GM12878 (cell line): ENCODE data around the gene C19orf44. TPM values are rescaled to one million over a fixed set of nuclear protein-coding genes. Genes with fewer than 3 reads are reported as not detected.

Experiments used
- ATAC-seq: fragments of 200-7000 bp; cut with Tn5 transposase; 3 replicates; pipeline ENCODE4 v1.9.1; 2020; ENCODE audit warnings: mild to moderate bottlenecking, moderate library complexity
- BruUV-seq: library from RNA; stranded (reverse); fragments of 400-500 nt; replicated peaks from 2 replicates; lab custom pipeline; 2021; lab: Mats Ljungman, UMichigan
- CTCF ChIA-PET: fragments of 300-600 bp; sonication (Branson Sonifier 250); formaldehyde crosslinking; extraction: SDS; loops from one replicate; lab custom pipeline; 2021; ENCODE audit warnings: inconsistent platforms; lab: Yijun Ruan, JAX
- POLR2A ChIA-PET: fragments of 350-600 bp; formaldehyde crosslinking; extraction: SDS; loops from one replicate; lab custom pipeline; 2021; ENCODE audit warnings: inconsistent platforms; lab: Charles Lee
- RAD21 ChIA-PET: fragments of 300-600 bp; sonication (Branson Sonifier 250); formaldehyde crosslinking; loops from one replicate; lab custom pipeline; 2023; ENCODE audit warnings: antibody characterized with exemption; ENCODE audit not compliant: unreplicated experiment; lab: Charles Lee
- SMC1A ChIA-PET: fragments of 300-600 bp; sonication (Branson Sonifier 250); formaldehyde crosslinking; loops from one replicate; lab custom pipeline; 2023; ENCODE audit not compliant: unreplicated experiment, uncharacterized antibody; lab: Charles Lee
- DNase-seq: peaks from one replicate; pipeline ENCODE4 v3.0.0-alpha.2; 2011; ENCODE audit warnings: low read depth, low spot score
- FAIRE-seq: peaks from 3 replicates; lab custom pipeline; 2011; peaks lifted over from hg19 to GRCh38; lab: Jason Lieb, UNC
- H2AFZ ChIP-seq: 2 replicates; pipeline ENCODE4 v1.6.0; 2011; ENCODE audit warnings: low read depth, low read length, control low read depth; ENCODE audit not compliant: control insufficient read depth
- H3K27ac ChIP-seq: 2 replicates; pipeline ENCODE4 v1.5.1; 2011; ENCODE audit warnings: control low read depth; ENCODE audit not compliant: control insufficient read depth, insufficient read depth
- H3K27me3 ChIP-seq, 2 experiments: replicated peaks in 1 of 2; 2 replicates each; pipeline versions ENCODE4 v1.6.0 to v1.6.1; 2011; ENCODE audit warnings: low read length in 1 of 2; ENCODE audit not compliant: control insufficient read depth in 2 of 2, insufficient read depth in 2 of 2
- H3K36me3 ChIP-seq, 2 experiments: 2 replicates each; pipeline ENCODE4 v1.5.1; 2011; ENCODE audit warnings: low read length in 1 of 2; ENCODE audit not compliant: control insufficient read depth in 2 of 2, insufficient read depth in 2 of 2
- H3K4me1 ChIP-seq: 2 replicates; pipeline ENCODE4 v1.6.1; 2011; ENCODE audit warnings: mild to moderate bottlenecking, low read length, moderate library complexity, mixed read lengths; ENCODE audit not compliant: control insufficient read depth, insufficient read depth
- H3K4me2 ChIP-seq: 2 replicates; pipeline ENCODE4 v1.6.0; 2011; ENCODE audit warnings: control low read depth; ENCODE audit not compliant: control insufficient read depth, insufficient read depth
- H3K4me3 ChIP-seq: fragments of 200-600 bp; sonication (generic); 2 replicates; pipeline ENCODE4 v1.5.1; 2016
- H3K79me2 ChIP-seq: 2 replicates; pipeline ENCODE4 v1.6.0; 2011; ENCODE audit warnings: low read length; ENCODE audit not compliant: control insufficient read depth, insufficient read depth
- H3K9ac ChIP-seq: 2 replicates; pipeline ENCODE4 v1.8.0; 2011; ENCODE audit warnings: low read length, control low read depth, mixed read lengths; ENCODE audit not compliant: control insufficient read depth, insufficient read depth
- H3K9me3 ChIP-seq: replicated peaks from 3 replicates; pipeline ENCODE4 v1.5.1; 2011; ENCODE audit warnings: mild to moderate bottlenecking, low read length; ENCODE audit not compliant: control insufficient read depth, insufficient read depth
- H4K20me1 ChIP-seq: 2 replicates; pipeline ENCODE4 v1.6.0; 2011; ENCODE audit not compliant: control insufficient read depth, insufficient read depth
- ASH2L ChIP-seq: fragments of 300-600, 200-600 bp; sonication (generic); IDR thresholded peaks from 2 replicates; pipeline ENCODE4 v1.6.1; 2017; ENCODE audit warnings: low read depth, mild to moderate bottlenecking, borderline replicate concordance
- EGR1 ChIP-seq, 2 experiments: IDR thresholded peaks; 1 replicate in 1 of 2; 2 replicates in 1 of 2; pipeline ENCODE4 v1.6.1; 2011 to 2012; ENCODE audit warnings: low read depth in 2 of 2, low read length in 2 of 2, borderline replicate concordance in 1 of 2, mild to moderate bottlenecking in 1 of 2, moderate library complexity in 1 of 2
- HDAC6 ChIP-seq: fragments of 200-600 bp; sonication (generic); IDR thresholded peaks from one replicate; pipeline ENCODE4 v1.8.0; 2017; ENCODE audit warnings: antibody characterized with exemption; ENCODE audit not compliant: unreplicated experiment
- IRF5 ChIP-seq: fragments of 450-650 bp; IDR thresholded peaks from 2 replicates; pipeline ENCODE4 v1.6.1; 2017; ENCODE audit warnings: borderline replicate concordance
- MYB ChIP-seq: fragments of 150-350 bp; IDR thresholded peaks from 2 replicates; pipeline ENCODE4 v1.6.1; 2014; ENCODE audit warnings: mild to moderate bottlenecking, low read depth, low read length, borderline replicate concordance
- NR2C1 ChIP-seq: fragments of 450-650 bp; IDR thresholded peaks from 2 replicates; pipeline ENCODE4 v1.6.1; 2017; ENCODE audit warnings: antibody characterized with exemption, mild to moderate bottlenecking, moderate library complexity
- NR2C2 ChIP-seq: IDR thresholded peaks from 2 replicates; pipeline ENCODE4 v1.6.1; 2011; ENCODE audit warnings: borderline replicate concordance, low read depth; ENCODE audit not compliant: control insufficient read depth, insufficient read length
- SMAD1 ChIP-seq: fragments of 450-650 bp; IDR thresholded peaks from 2 replicates; pipeline ENCODE4 v1.6.1; 2018; ENCODE audit warnings: mild to moderate bottlenecking, low read depth; ENCODE audit not compliant: partially characterized antibody
- SREBF2 ChIP-seq: IDR thresholded peaks from 2 replicates; pipeline ENCODE4 v1.6.1; 2012; ENCODE audit warnings: mild to moderate bottlenecking, low read length
- ZBED1 ChIP-seq: IDR thresholded peaks from 2 replicates; pipeline ENCODE4 v1.6.1; 2016; ENCODE audit warnings: borderline replicate concordance
- ZNF24 ChIP-seq: fragments of 450-650 bp; IDR thresholded peaks from 2 replicates; pipeline ENCODE4 v1.6.1; 2017; ENCODE audit warnings: antibody characterized with exemption, mild to moderate bottlenecking
- WGBS: methylation state at CpG from one replicate; pipeline ENCODE4 v1.1.6; 2016; ENCODE audit warnings: low lambda C conversion rate; ENCODE audit not compliant: insufficient replicate concordance, insufficient coverage; ENCODE audit errors: missing lambda C conversion rate; 5-methylcytosine and 5-hydroxymethylcytosine counted together
- in situ Hi-C: fragments of 300-500 bp; cut with MboI; formaldehyde crosslinking; loops from 9 replicates; pipeline ENCODE4 v1.14.3; 2018; ENCODE audit warnings: mixed read lengths
- intact Hi-C: fragments of 100-400 bp; cut with micrococcal nuclease; formaldehyde crosslinking; loops from one replicate; pipeline ENCODE4 v1.14.2; 2022; ENCODE audit not compliant: unreplicated experiment
- polyA plus RNA-seq, 11 experiments: library from polyadenylated mRNA; depleted of rRNA in 4 of 11; unstranded in 6 of 11; stranded (reverse) in 5 of 11; fragments of >200 nt; fragmentation: Nextera tagmentation in 4 of 11; fragmentation: Illumina TruSeq in 1 of 11; extraction: Ambion mirVana in 4 of 11; extraction: Trizol in 1 of 11; gene quantifications; 1 replicate in 1 of 11; 2 replicates in 10 of 11; pipeline versions ENCODE4 v1.2.1 to v1.2.3, GENCODE V29; 2011 to 2016; ENCODE audit warnings: inconsistent platforms in 2 of 11, missing spikeins in 2 of 11, low read depth in 1 of 11
- small RNA-seq: library from RNA; depleted of rRNA; stranded (forward); fragments of <200 nt; gene quantifications from one replicate; pipeline ENCODE3, GENCODE V24; 2014
- total RNA-seq, 4 experiments: library from RNA; depleted of rRNA in 3 of 4; stranded (reverse); fragments of >200 nt in 3 of 4; fragmentation: Illumina TruSeq in 1 of 4; extraction: Trizol in 1 of 4; gene quantifications; 2 replicates each; pipeline versions ENCODE4 v1.2.1 to v1.2.3, GENCODE V29; 2013 to 2021

Gene C19orf44
- total and polyA plus RNA-seq, 10 of the 15 experiments (the other 5 are each of a cell fraction or from before 2014, with no cell fraction given) = 0.26 to 5.2 (median 3.6) TPM

DNA sequence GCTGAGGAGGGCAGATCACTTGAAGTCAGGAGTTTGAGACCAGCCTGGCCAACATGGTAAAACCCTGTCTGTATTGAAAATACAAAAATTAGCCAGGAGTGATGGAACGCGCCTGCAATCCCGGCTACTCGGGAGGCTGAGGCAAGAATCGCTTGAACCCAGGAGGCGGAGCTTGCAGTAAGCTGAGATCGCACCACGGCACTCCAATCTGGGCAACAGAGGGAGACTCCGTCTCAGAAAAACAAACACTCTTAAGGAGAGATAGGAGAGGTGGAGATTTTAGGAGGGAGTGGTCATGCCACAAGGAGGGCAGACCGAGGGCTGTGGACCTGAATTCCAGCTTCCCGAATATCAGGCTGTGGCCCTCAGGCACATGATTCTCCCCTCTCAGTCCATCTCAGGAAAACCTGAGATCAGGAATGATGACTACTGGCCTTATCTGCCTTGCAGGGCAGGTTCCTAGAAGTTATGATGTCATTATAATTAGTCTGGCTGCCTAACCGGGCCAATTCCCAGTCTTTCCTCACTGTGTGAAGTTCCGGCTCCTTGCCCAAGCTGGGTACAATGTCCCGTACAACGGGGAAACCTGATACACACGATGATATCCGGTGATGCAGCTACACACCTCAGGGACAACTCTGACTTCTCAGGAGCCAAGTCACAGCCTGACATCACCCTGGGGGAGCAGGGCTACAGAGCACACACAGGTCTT lies 73.6 kb downstream of the C19orf44 start:
- Histone ChIP-seq H3K9me3 (no peaks in the 10 kb centered on the region), H3K27ac (no peak overlapping the region), H3K4me3 (no peak overlapping the region), H3K36me3 (peaks cover 8 to 37% of the 10 kb centered on the region in 2 experiments), H3K4me1 (peaks cover 10% of the 10 kb centered on the region), H3K4me2 (peak overlapping the region; percentile 45; the same call in 1 of the 2 replicates), H2AFZ (no peak overlapping the region), H4K20me1 (peaks cover 2% of the 10 kb centered on the region; the same call in 1 of the 2 replicates), H3K79me2 (peaks cover 52% of the 10 kb centered on the region), H3K27me3 (no peaks in the 10 kb centered on the region), H3K9ac (peak overlapping the region; percentile 16; the same call in 1 of the 2 replicates)
- CTCF ChIA-PET = interaction anchor here (0.8 kb wide), 1 partner anchor 52 kb away, joined by 3 read pairs; no protein-coding TSS in a partner anchor
- WGBS = 89% methylated on average over 17 of the region's 17 CpGs
- ATAC-seq (no peak), DNase-seq (no peak), FAIRE-seq (no peak)
- TF ChIP-seq SREBF2 = no peak
- no peak for TF ChIP-seq HDAC6
- no peak for TF ChIP-seq EGR1 (IDR thresholded peaks at IDR 0.05; ENCODE audit: borderline replicate concordance in 1 of 2, low read depth in 2 of 2, low read length in 2 of 2)
- no peak for TF ChIP-seq ZBED1
- no peak for TF ChIP-seq NR2C1
- no peak for TF ChIP-seq ASH2L
- no peak for TF ChIP-seq IRF5
- no peak for TF ChIP-seq SMAD1
- no peak for TF ChIP-seq NR2C2
- TF ChIP-seq MYB = no peak
- TF ChIP-seq ZNF24 = no peak
- in situ Hi-C loops = no loop called here
- intact Hi-C loops = no loop called here
- BruUV-seq = no TSS peak
- POLR2A ChIA-PET = interaction anchor here (1.8 kb wide), 1 partner anchor 15 kb away, joined by 5 read pairs; no protein-coding TSS in a partner anchor
- RAD21 ChIA-PET = no interaction called here
- SMC1A ChIA-PET = no interaction called here

Small RNA genes lying within 50 kb of the gene (small RNA-seq; reads per million reads assigned to genes)
- not detected for gene RN7SL146P

Other genes with a start within 250 kb of the C19orf44 start
Only the 7 nearest of the 9 such genes appear.
- 11.3 and 11.4 TPM in 2 replicates for gene EPS15L1, start 24.4 kb upstream of the C19orf44 start, total RNA-seq (2014; rRNA removed)
- gene EPS15L1, start 24.4 kb upstream of the C19orf44 start, total RNA-seq (2014; rRNA removed; fragmentation: Illumina TruSeq; extraction: Trizol) = 15.9 and 16.7 TPM in 2 replicates
- 43.5 and 50.4 TPM in 2 replicates for gene EPS15L1, start 24.4 kb upstream of the C19orf44 start, total RNA-seq (2021)
- 7.2 and 19.1 TPM in 2 replicates for gene EPS15L1, start 24.4 kb upstream of the C19orf44 start, polyA plus RNA-seq (2011; rRNA removed)
- gene EPS15L1, start 24.4 kb upstream of the C19orf44 start, polyA plus RNA-seq (2014; fragmentation: Illumina TruSeq; extraction: Trizol) = 20.4 and 24.1 TPM in 2 replicates
- 1 to 10 TPM; 5.9 to 7.6 TPM for gene EPS15L1, start 24.4 kb upstream of the C19orf44 start, polyA plus RNA-seq (2014; fragmentation: Nextera tagmentation; extraction: Ambion mirVana)
- 20.4 and 25.3 TPM in 2 replicates for gene EPS15L1, start 24.4 kb upstream of the C19orf44 start, polyA plus RNA-seq (2014; rRNA removed)
- gene EPS15L1, start 24.4 kb upstream of the C19orf44 start, polyA plus RNA-seq (2016; fragmentation: Nextera tagmentation; extraction: Ambion mirVana) = 10 to 100 TPM; 41.3 to 43.3 TPM
- gene CALR3, start 227 bp upstream of the C19orf44 start, total RNA-seq (2014; rRNA removed) = 0.11 TPM in 2 replicates
- 0.18 and 0.45 TPM in 2 replicates for gene CALR3, start 227 bp upstream of the C19orf44 start, total RNA-seq (2014; rRNA removed; fragmentation: Illumina TruSeq; extraction: Trizol)
- gene CALR3, start 227 bp upstream of the C19orf44 start, total RNA-seq (2021) = 0.19 TPM in 1 of 2 replicates, not detected in the other
- 0.05 TPM in 1 of 2 replicates, not detected in the other for gene CALR3, start 227 bp upstream of the C19orf44 start, polyA plus RNA-seq (2011; rRNA removed)
- 0.35 and 0.43 TPM in 2 replicates for gene CALR3, start 227 bp upstream of the C19orf44 start, polyA plus RNA-seq (2014; fragmentation: Illumina TruSeq; extraction: Trizol)
- under 1 TPM; 0.10 to 0.13 TPM for gene CALR3, start 227 bp upstream of the C19orf44 start, polyA plus RNA-seq (2014; fragmentation: Nextera tagmentation; extraction: Ambion mirVana)
- 0.12 and 0.14 TPM in 2 replicates for gene CALR3, start 227 bp upstream of the C19orf44 start, polyA plus RNA-seq (2014; rRNA removed)
- under 1 TPM in 1 of 2 experiments, not detected in 1; 0.31 TPM for gene CALR3, start 227 bp upstream of the C19orf44 start, polyA plus RNA-seq (2016; fragmentation: Nextera tagmentation; extraction: Ambion mirVana)
- gene CHERP, start 46.0 kb downstream of the C19orf44 start, total RNA-seq (2014; rRNA removed) = 3.6 and 4.9 TPM in 2 replicates
- gene CHERP, start 46.0 kb downstream of the C19orf44 start, total RNA-seq (2014; rRNA removed; fragmentation: Illumina TruSeq; extraction: Trizol) = 6.8 and 7.2 TPM in 2 replicates
- gene CHERP, start 46.0 kb downstream of the C19orf44 start, total RNA-seq (2021) = 57.5 and 65.3 TPM in 2 replicates
- 3.2 and 5.1 TPM in 2 replicates for gene CHERP, start 46.0 kb downstream of the C19orf44 start, polyA plus RNA-seq (2011; rRNA removed)
- 3.5 and 17.6 TPM in 2 replicates for gene CHERP, start 46.0 kb downstream of the C19orf44 start, polyA plus RNA-seq (2014; fragmentation: Illumina TruSeq; extraction: Trizol)
- gene CHERP, start 46.0 kb downstream of the C19orf44 start, polyA plus RNA-seq (2014; fragmentation: Nextera tagmentation; extraction: Ambion mirVana) = 1 to 10 TPM in 1 of 2 experiments, under 1 TPM in 1; 0.66 to 1.7 TPM
- 24.0 and 42.2 TPM in 2 replicates for gene CHERP, start 46.0 kb downstream of the C19orf44 start, polyA plus RNA-seq (2014; rRNA removed)
- 10 to 100 TPM; 47.1 to 49.4 TPM for gene CHERP, start 46.0 kb downstream of the C19orf44 start, polyA plus RNA-seq (2016; fragmentation: Nextera tagmentation; extraction: Ambion mirVana)
- gene SLC35E1, start 76.0 kb downstream of the C19orf44 start, total RNA-seq (2014; rRNA removed) = 24.7 and 26.5 TPM in 2 replicates
- gene SLC35E1, start 76.0 kb downstream of the C19orf44 start, total RNA-seq (2014; rRNA removed; fragmentation: Illumina TruSeq; extraction: Trizol) = 20.1 and 20.4 TPM in 2 replicates
- 30.9 and 33.7 TPM in 2 replicates for gene SLC35E1, start 76.0 kb downstream of the C19orf44 start, total RNA-seq (2021)
- 28.7 and 37.7 TPM in 2 replicates for gene SLC35E1, start 76.0 kb downstream of the C19orf44 start, polyA plus RNA-seq (2011; rRNA removed)
- gene SLC35E1, start 76.0 kb downstream of the C19orf44 start, polyA plus RNA-seq (2014; fragmentation: Illumina TruSeq; extraction: Trizol) = 20.5 and 23.8 TPM in 2 replicates
- gene SLC35E1, start 76.0 kb downstream of the C19orf44 start, polyA plus RNA-seq (2014; fragmentation: Nextera tagmentation; extraction: Ambion mirVana) = 10 to 100 TPM; 11.3 to 15.1 TPM
- 19.6 and 26.7 TPM in 2 replicates for gene SLC35E1, start 76.0 kb downstream of the C19orf44 start, polyA plus RNA-seq (2014; rRNA removed)
- 10 to 100 TPM; 12.6 to 20.0 TPM for gene SLC35E1, start 76.0 kb downstream of the C19orf44 start, polyA plus RNA-seq (2016; fragmentation: Nextera tagmentation; extraction: Ambion mirVana)
- gene MED26, start 131.8 kb downstream of the C19orf44 start, total RNA-seq (2014; rRNA removed) = 13.8 and 15.3 TPM in 2 replicates
- gene MED26, start 131.8 kb downstream of the C19orf44 start, total RNA-seq (2014; rRNA removed; fragmentation: Illumina TruSeq; extraction: Trizol) = 7.2 and 8.6 TPM in 2 replicates
- 20.2 and 21.4 TPM in 2 replicates for gene MED26, start 131.8 kb downstream of the C19orf44 start, total RNA-seq (2021)
- 10.0 and 14.0 TPM in 2 replicates for gene MED26, start 131.8 kb downstream of the C19orf44 start, polyA plus RNA-seq (2011; rRNA removed)
- 3.6 and 8.0 TPM in 2 replicates for gene MED26, start 131.8 kb downstream of the C19orf44 start, polyA plus RNA-seq (2014; fragmentation: Illumina TruSeq; extraction: Trizol)
- 1 to 10 TPM; 1.1 to 2.2 TPM for gene MED26, start 131.8 kb downstream of the C19orf44 start, polyA plus RNA-seq (2014; fragmentation: Nextera tagmentation; extraction: Ambion mirVana)
- 12.4 and 15.2 TPM in 2 replicates for gene MED26, start 131.8 kb downstream of the C19orf44 start, polyA plus RNA-seq (2014; rRNA removed)
- gene MED26, start 131.8 kb downstream of the C19orf44 start, polyA plus RNA-seq (2016; fragmentation: Nextera tagmentation; extraction: Ambion mirVana) = 10 to 100 TPM in 1 of 2 experiments, 1 to 10 TPM in 1; 9.2 to 10.1 TPM
- 49.9 and 51.3 TPM in 2 replicates for gene SMIM7, start 163.8 kb downstream of the C19orf44 start, total RNA-seq (2014; rRNA removed)
- gene SMIM7, start 163.8 kb downstream of the C19orf44 start, total RNA-seq (2014; rRNA removed; fragmentation: Illumina TruSeq; extraction: Trizol) = 68.1 and 69.4 TPM in 2 replicates
- gene SMIM7, start 163.8 kb downstream of the C19orf44 start, total RNA-seq (2021) = 44.6 and 45.7 TPM in 2 replicates
- gene SMIM7, start 163.8 kb downstream of the C19orf44 start, polyA plus RNA-seq (2011; rRNA removed) = 88.8 and 96.7 TPM in 2 replicates
- gene SMIM7, start 163.8 kb downstream of the C19orf44 start, polyA plus RNA-seq (2014; fragmentation: Illumina TruSeq; extraction: Trizol) = 71.7 and 99.7 TPM in 2 replicates
- 100 to 1,000 TPM; 157 to 170 TPM for gene SMIM7, start 163.8 kb downstream of the C19orf44 start, polyA plus RNA-seq (2014; fragmentation: Nextera tagmentation; extraction: Ambion mirVana)
- 60.0 and 66.0 TPM in 2 replicates for gene SMIM7, start 163.8 kb downstream of the C19orf44 start, polyA plus RNA-seq (2014; rRNA removed)
- gene SMIM7, start 163.8 kb downstream of the C19orf44 start, polyA plus RNA-seq (2016; fragmentation: Nextera tagmentation; extraction: Ambion mirVana) = 10 to 100 TPM; 70.0 to 72.5 TPM
- 18.0 and 19.1 TPM in 2 replicates for gene TMEM38A, start 164.7 kb downstream of the C19orf44 start, total RNA-seq (2014; rRNA removed)
- 11.9 TPM in 2 replicates for gene TMEM38A, start 164.7 kb downstream of the C19orf44 start, total RNA-seq (2014; rRNA removed; fragmentation: Illumina TruSeq; extraction: Trizol)
- gene TMEM38A, start 164.7 kb downstream of the C19orf44 start, total RNA-seq (2021) = 14.5 and 17.2 TPM in 2 replicates
- 9.8 and 12.7 TPM in 2 replicates for gene TMEM38A, start 164.7 kb downstream of the C19orf44 start, polyA plus RNA-seq (2011; rRNA removed)
- 11.5 and 12.4 TPM in 2 replicates for gene TMEM38A, start 164.7 kb downstream of the C19orf44 start, polyA plus RNA-seq (2014; fragmentation: Illumina TruSeq; extraction: Trizol)
- 1 to 10 TPM; 4.5 to 6.1 TPM for gene TMEM38A, start 164.7 kb downstream of the C19orf44 start, polyA plus RNA-seq (2014; fragmentation: Nextera tagmentation; extraction: Ambion mirVana)
- gene TMEM38A, start 164.7 kb downstream of the C19orf44 start, polyA plus RNA-seq (2014; rRNA removed) = 17.9 and 20.4 TPM in 2 replicates
- gene TMEM38A, start 164.7 kb downstream of the C19orf44 start, polyA plus RNA-seq (2016; fragmentation: Nextera tagmentation; extraction: Ambion mirVana) = 10 to 100 TPM; 20.2 to 22.2 TPM